HCT116 (cell line): ENCODE data around the gene STH.

Experiments
- CBX3 ChIP-seq: IDR thresholded peaks from 2 replicates; pipeline ENCODE4 v1.6.1; 2012; ENCODE audit warnings: low read depth
- CEBPB ChIP-seq: IDR thresholded peaks from 2 replicates; pipeline ENCODE4 v1.6.1; 2012; ENCODE audit warnings: low read depth
- CTCF ChIP-seq, 3 experiments: fragments of 200-600 bp in 1 of 3; sonication (generic) in 1 of 3; IDR thresholded peaks in 2 of 3; conservative IDR thresholded peaks in 1 of 3; 2 replicates each; pipeline ENCODE4 v1.5.1; 2012 to 2017; ENCODE audit warnings: low read depth in 2 of 3, low read length in 2 of 3, antibody characterized with exemption in 1 of 3, borderline replicate concordance in 1 of 3, control low read depth in 1 of 3, mild to moderate bottlenecking in 1 of 3, mixed read lengths in 1 of 3, mixed run types in 1 of 3, moderate library complexity in 1 of 3; ENCODE audit not compliant: insufficient read depth in 1 of 3
- EZH2 ChIP-seq: fragments of 200-600 bp; sonication (generic); IDR thresholded peaks from 2 replicates; pipeline ENCODE4 v1.6.1; 2017; ENCODE audit warnings: antibody characterized with exemption, mixed run types
- EZH2phosphoT487 ChIP-seq: fragments of 200-600 bp; IDR thresholded peaks from 2 replicates; pipeline ENCODE4 v1.6.1; 2018; ENCODE audit warnings: antibody characterized with exemption, borderline replicate concordance
- POLR2A ChIP-seq: IDR thresholded peaks from 2 replicates; pipeline ENCODE4 v1.7.0; 2011; ENCODE audit warnings: borderline replicate concordance; ENCODE audit not compliant: insufficient read depth, insufficient read length; ENCODE audit errors: extremely low read depth
- POLR2AphosphoS5 ChIP-seq: IDR thresholded peaks from 2 replicates; pipeline ENCODE4 v1.6.1; 2011; ENCODE audit warnings: mild to moderate bottlenecking, low read depth, low read length, moderate library complexity
- RAD21 ChIP-seq: IDR thresholded peaks from 2 replicates; pipeline ENCODE4 v1.6.1; 2012; ENCODE audit warnings: low read depth, mild to moderate bottlenecking
- SIN3A ChIP-seq: IDR thresholded peaks from 2 replicates; pipeline ENCODE4 v1.6.1; 2012; ENCODE audit warnings: low read depth
- SP1 ChIP-seq: IDR thresholded peaks from 2 replicates; pipeline ENCODE4 v1.6.1; 2012; ENCODE audit warnings: low read depth
- SRF ChIP-seq: IDR thresholded peaks from 2 replicates; pipeline ENCODE4 v1.6.1; 2012; ENCODE audit warnings: low read depth
- TCF7L2 ChIP-seq: IDR thresholded peaks from 2 replicates; pipeline ENCODE4 v1.7.0; 2011; ENCODE audit warnings: borderline replicate concordance, inconsistent platforms; ENCODE audit not compliant: insufficient read depth, insufficient read length; ENCODE audit errors: extremely low read depth
- ZBTB33 ChIP-seq: IDR thresholded peaks from 2 replicates; pipeline ENCODE4 v1.6.1; 2011; ENCODE audit warnings: mild to moderate bottlenecking, low read length, moderate library complexity; ENCODE audit not compliant: insufficient replicate concordance; ENCODE audit errors: extremely low read depth
- ZFX ChIP-seq: fragments of 450-650 bp; IDR thresholded peaks from 2 replicates; pipeline ENCODE4 v1.6.1; 2017

GRCh38 chr17:46046957-46047356 lies 47.9 kb downstream of the STH start:
- TF ChIP-seq EZH2 (no peak), CTCF (IDR thresholded peaks at IDR 0.05 in 2 of 3, conservative IDR thresholded peaks at IDR 0.05 in 1 of 3; ENCODE audit: borderline replicate concordance in 1 of 3, insufficient read depth in 1 of 3, low read depth in 2 of 3, low read length in 2 of 3) (no peak), ZFX (no peak), POLR2A (no peak), RAD21 (no peak), SRF (no peak), SP1 (no peak), EZH2phosphoT487 (no peak), POLR2AphosphoS5 (no peak), CEBPB (no peak), CBX3 (no peak), SIN3A (no peak), ZBTB33 (no peak), TCF7L2 (no peak)
